Pulmonary artery endothelial cell (primary cell): ENCODE data around the gene PIEZO1. TPM values are rescaled to one million over a fixed set of nuclear protein-coding genes. Genes with fewer than 3 reads are reported as not detected.

Experiments
- DNase-seq: peaks from one replicate; pipeline ENCODE4 v3.0.0-alpha.2; 2011; ENCODE audit warnings: low read depth, low spot score
- total RNA-seq: library from RNA; depleted of rRNA; stranded (reverse); fragments of >200 nt; gene quantifications from 2 replicates; pipeline ENCODE4 v1.2.3, GENCODE V29; 2014

The PIEZO1 gene
- total RNA-seq, 1 donor from 2014 or later = 254 TPM

DNA sequence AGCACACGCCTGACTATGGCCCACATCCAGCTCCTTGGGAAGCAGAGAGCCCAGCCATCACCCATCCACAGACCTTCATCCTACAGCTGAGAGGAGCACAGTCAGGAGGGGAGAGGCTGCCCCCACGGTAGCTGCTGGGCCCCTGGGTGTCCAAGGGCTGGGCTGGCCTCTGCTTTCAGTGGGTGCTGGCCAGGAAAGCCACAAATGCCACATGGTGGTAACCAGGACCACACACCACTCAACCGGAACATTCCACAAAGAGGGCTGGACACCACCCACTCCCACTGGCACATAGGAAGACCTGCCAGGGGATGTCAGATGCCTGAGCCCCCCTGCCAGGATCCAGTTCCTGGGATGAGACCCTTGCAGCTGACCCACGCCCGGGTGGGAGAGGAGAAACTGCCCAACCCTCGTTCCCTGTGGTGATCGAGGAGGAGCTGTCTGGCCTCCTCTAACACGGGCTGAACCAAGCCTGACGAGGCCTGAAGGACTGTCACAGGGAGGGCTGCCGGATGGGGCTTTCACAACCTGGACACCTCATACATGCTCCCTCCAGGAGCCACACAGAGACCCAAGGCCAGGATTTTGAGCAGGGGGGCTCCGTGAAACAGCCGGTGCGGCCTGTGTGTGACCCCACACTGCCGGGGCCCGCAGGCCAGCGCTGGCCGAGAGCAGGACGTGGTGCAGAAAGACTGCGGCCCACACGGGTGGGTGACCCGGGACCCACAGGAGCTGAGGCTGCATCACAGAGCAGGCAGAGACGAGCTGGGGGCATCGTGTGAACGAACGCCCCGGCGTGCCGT is 30.7 kb downstream of the PIEZO1 start:
- DNase-seq = no peak

DNA sequence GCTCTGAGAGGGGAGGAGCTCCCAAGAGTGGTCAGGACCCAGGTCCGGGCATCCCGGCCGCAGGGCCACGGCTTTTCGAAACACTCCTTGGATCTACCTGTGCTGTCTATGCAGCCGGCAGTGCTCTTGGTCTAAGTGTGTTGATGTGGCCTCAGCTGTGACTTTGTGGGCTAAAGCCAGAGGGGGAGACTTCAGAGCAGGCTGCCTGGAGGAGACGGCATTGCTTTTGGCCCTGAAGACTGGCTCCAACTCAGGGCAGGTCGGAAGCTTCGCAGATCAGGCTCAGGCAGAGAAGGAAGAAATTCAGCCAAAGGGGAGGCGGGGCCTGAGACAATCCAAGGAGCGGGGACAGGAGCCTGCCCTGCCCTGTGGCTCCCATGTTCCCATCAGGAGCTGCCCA is 31.4 kb downstream of the PIEZO1 start:
- no peak for DNase-seq

DNA sequence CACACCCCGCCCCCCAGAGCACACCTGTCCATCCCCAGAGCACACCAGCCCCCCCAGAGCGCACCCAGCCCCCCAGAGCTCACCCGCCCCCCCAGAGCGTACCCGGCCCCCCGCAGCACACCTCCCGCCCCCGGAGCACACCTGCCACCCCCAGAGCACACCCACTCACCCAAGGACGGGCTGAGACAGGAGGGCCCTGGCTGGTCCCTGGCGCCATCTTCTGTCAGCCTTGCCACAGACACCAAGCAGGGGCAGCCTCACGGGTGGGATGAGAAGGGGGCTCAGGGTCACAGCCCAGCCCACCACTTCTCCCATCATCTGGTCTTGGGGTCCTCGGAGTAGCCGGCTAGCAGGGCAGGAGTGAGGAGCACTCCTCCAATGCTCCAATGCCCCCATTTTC is 31.8 kb downstream of the PIEZO1 start:
- DNase-seq = no peak

DNA sequence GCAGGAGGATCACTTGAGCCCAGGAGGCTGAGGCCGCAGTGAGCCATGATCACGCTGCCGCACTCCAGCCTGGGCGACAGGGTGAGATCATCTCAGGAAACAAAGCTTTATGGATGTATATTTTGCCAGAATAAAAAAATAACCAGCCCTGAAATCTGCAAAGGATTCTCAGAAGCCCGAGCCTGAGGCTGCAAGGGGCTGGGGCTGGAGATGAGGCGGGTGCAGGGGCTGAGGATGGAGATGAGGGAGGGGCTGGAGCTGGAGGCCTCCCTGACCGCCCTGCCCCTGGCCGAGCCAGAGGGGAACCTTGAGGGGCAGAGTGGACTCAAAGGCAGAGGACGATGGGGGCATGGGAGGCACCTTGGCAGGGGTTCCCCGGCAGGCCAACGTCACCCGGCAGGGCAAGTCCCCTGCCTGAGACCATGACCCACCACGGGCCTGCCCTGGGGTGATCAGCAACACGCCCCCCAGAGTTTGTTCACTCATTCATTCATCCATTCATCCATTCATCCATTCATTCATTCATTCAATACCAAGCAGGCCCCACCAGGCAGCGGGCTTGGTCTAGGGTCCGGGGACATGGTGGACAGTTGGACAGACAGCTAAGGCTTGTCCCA is 32.5 kb downstream of the PIEZO1 start:
- no peak for DNase-seq

DNA sequence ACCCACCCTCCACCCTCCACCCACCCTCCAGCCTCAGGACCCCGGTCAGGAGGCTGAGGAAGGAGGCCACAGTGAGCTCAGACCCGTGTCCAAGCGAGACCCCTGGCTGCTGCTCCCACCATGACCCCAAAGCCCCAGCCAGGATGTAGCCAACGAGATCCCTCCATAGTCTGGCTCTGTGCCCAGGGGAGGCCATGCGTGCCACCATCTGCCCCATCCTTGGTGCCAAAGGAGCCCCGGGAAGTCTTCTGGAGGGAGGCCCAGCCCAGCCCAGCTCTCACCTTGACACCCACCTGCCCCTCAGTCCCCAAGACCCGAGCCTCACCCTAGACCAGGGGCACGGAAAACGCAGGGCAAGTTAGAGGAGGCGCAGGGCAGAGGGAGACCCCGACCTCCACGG is 34.2 kb downstream of the PIEZO1 start:
- no peak for DNase-seq

DNA sequence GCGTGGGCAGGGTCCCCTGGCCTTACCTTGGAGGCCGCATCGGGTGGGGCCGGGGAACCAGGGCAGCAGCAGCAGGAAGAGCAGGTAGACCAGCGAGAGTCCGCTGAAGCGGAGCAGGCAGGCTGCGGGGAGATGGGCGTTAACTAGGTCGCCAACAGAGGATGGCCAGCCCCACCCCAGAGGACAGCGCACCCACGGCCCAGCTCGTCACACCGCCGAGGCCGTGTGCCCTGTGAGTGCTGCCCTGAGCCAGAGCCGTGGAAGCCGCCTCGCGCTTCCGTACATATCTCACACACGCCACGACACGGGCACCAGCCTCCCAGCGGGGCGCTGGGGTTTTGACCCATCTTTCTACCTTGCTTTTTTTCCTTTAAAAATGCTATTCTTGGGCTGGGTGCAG is 35.7 kb downstream of the PIEZO1 start:
- DNase-seq = no peak

DNA sequence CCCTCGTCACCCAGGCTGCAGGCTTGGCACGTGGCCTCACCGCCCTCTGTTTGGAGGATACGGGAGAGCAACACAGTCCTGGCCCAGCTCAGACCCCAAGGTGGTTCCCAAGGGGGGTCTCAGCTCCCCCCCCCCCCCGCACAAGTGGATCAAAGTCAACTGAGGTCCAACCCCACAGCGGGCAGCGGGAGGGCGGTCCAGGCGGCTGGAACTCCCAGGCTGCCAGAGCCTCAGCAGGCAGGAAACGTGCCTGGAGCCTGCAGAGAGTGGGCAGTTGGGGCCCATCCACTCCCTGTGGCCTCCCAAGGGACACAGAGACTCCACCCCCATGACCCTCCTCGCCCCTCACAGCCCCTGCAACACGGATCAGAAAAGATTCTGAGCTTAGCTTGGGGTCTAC is 36.7 kb downstream of the PIEZO1 start:
- DNase-seq = no peak

DNA sequence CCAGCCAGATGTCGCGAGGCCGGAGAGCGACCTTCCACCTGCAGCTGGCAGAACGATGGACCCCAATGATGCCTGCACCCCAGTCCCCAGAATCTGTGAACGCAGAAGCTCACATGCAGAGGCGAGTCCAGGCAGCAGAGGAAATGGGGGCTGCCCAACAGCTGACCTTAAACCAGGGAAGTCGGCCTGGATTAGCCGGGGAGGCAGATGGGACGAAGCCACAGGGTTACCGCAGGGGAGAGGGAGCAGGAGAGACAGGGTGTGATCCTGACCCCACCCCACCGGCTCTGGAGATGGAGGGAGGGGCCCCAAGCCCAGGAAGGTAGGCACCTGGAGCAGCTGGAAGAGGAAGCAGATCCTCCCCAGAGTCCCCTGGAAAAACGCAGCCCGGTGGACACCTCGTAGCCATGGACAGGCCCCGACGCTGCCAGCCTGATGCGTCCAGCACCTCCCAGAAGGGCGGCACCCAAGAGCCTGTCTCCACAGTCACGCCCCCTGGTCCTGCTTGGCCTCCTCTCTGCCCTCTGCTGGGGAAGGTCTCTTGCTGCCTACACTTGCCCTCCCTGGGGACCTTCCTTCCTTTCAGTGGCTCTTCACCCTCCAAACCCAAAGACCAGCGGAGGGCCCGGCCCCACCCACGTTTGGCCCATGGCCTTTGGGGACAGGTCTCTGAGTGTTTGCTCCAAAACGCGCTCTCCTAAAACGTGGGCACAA is 37.3 kb downstream of the PIEZO1 start:
- no peak for DNase-seq

DNA sequence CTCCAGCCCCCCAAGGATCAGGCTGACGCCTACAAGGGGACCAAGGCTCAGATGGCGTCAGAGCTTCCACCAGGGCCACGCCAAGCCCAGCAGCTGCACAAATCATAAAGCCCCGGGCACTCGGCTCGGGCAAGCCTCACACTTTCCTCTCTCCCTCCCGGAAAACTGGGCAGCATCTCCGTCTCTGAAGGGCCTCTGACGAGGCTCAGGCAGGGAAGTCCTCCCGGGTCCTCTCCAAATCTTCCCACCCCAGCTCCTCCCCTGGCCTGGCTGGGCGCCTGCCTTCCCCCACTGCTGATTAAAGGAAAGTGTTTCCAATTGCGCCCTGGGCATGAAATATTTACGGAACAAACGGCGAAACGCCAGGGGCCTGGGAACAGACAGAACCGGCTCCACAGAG is 38.5 kb downstream of the PIEZO1 start:
- no peak for DNase-seq

DNA sequence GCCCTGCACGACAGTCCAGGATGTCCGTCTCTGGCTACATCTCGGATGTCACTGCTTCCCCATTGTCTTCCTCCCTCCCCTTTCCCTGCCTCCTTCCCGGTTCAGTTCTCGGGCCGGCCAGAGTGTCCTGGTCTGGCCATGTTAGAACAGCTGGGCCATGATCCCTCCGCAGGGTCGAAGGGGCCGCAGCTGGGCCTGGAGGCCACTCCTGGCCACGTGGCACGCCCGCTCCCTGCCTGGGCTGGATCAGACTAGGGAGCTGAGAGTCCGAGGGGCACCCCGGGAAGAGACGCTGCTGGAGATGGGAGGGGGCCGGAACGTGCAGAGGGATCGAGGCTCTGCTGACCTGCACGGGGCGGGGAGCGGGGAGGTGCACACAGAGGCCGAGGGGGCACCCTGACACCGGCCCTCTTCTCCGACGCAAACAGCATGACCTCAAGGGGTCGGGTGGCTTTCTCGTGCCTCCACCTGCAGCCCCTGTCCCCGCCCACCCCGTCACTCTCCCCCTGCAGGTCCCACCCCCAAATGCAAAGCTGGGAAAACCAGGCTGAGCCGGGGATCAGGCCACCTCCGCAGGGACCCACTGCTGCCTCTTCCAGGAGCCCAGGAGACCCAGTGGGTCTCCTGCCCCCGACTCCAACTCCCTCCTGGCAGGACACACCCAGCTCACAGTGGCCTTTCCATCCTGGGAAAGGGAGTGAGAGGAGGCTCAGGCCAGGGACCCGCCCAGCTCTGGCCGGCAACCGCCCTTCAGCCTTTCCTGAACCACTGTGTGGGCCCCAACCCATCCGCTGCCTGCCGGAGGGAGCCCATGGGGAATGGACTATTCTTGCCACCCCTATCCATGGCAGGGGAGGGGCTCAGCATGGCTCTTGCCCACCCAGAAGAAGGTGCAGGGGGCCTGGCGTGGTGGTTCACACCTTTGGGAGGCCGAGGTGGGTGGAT is 40.2 kb downstream of the PIEZO1 start:
- DNase-seq = no peak

DNA sequence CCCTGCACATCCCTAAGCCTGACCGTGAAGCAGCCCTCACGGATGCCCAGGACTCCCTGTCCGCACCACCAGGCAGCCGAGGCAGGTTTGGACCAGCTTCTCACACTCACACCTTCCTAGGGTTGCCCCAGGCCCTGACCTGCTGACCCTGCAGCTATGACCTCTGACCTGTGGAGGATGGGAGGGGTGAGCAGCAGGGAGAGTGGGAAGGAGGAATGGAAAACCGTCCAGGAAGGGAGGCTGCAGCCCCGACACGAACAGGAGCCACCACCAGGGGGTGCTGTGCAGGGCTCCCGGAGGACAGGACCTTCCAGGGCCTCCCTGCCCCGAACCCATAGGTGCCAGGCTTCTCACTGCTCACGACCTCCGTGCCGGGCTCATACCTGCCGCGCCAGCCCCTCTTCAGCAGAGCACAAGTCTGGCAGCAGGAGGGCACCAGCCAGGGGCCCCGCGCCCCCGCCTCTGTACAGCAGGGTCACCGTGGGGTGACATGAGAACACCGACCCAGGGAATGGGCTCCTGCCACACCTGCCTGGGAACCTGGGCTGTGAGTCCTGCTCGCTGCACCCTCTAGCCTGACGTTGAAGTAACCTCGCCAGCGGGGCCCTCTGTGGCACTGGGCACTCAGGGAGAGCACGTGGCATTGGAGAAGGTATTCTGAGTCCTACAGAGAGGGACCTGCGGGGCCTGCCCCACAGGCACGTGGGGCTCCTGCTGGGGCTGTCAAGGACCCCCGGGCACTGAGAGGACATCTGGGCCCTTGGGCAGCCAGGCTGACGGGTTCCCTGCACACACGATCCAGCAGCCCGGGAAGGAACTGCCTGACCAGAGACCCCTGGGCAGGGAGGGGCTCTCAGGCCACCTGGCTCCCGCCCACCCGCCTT is 41.1 kb downstream of the PIEZO1 start:
- DNase-seq = peak; percentile 20

DNA sequence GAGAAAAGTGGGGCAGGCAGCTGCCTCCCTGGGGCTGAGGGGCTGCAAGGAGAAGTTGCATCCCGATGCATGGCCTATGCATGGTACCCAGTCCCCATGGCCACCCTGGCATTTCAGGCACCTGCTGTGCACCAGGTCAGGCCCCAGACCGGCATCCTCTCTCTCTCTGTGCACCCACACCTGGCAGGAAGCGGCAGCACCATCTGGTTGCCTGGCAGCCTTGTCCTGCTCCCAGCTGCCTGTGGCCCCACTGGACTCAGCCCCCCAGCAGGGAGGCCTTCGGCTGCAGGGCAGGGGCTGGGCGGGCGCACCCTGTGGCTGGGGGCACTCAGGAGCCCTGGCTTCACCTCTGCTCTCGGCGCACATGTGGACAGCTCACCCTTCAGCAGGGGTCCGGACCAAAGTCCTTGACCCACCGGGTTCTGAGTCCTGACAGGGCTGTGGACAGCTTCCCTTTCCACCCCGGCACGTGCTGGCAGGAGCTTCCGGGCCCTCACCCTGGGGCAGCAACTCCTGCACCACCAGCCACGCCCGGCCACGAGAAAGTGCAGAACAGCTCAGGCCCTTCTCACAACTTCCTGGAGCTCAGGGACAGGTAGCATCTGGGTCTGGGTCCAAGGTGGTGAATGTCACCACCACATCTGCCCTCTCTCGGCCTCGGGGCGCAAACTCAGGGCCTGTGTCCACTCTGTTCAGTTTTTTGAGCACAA is 42.0 kb downstream of the PIEZO1 start:
- DNase-seq = no peak

DNA sequence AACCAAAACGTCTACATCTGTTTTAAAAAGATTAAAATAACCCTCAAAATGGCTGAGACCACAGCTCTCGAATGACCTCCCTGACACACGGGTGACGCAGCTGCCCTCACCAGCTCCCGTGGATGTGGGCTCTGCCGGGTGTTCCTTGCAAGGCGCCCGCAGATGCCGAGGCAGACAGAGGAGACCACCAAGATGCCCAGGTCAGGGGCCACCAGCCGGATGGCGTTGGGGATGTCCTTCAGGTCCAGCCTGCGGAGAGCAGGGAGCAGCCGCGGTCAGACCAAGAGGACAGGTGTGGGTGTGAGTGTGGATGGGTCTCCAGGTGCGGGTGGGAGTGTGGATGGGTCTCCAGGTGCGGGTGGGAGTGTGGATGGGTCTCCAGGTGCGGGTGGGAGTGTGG is 43.7 kb downstream of the PIEZO1 start:
- no peak for DNase-seq

DNA sequence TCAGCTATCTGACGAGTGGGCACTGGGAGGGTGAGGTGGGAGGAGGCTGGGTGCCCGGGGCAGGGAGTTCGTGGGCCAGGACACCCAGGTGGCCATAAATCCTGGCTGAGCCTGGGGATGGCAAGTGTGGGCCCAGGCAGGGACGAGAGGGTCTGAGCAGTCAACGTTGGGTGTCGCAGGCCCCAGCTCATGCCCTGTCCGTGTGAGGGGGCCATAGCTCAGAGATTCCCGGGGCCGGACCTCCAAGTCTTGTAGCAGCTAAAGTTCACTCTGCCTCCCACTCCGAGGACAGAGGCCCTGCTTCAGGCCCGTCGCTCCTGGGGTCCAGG is 44.3 kb downstream of the PIEZO1 start:
- DNase-seq = no peak

DNA sequence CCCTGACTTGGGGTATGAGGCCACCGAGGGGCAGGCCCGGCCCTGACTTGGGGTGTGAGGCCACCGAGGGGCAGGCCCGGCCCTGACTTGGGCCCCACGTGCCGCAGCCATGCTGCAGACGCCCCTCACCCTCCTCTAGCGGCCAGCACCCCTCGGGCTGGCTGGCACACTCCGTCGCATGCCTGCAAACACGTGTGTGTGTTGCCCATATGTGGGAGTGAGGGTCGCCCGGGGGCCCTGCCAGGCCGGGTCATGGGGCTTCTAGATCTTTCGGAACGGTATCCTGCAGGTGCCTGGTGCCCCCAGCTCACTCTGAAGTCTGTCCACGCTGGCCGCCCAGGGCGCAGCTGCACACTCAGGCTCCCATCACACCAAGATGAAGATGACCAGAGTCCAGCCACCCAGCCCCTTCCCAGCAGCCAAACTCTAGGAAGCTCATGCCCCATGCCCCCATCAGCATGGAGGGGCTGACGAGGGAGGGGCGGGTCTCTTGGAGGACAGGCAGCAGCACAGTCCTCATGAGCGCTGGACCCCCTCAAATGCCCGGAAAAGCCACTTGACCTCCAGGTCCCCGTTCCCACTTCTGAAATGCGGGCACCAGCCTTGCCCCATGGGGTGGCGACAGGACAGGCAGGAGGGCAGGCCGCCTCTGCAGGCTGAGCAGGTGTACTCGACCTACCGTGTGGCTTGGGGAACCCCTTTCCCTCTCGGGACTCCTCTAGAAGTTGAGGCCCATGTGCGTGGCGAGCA is 44.9 kb downstream of the PIEZO1 start:
- no peak for DNase-seq

DNA sequence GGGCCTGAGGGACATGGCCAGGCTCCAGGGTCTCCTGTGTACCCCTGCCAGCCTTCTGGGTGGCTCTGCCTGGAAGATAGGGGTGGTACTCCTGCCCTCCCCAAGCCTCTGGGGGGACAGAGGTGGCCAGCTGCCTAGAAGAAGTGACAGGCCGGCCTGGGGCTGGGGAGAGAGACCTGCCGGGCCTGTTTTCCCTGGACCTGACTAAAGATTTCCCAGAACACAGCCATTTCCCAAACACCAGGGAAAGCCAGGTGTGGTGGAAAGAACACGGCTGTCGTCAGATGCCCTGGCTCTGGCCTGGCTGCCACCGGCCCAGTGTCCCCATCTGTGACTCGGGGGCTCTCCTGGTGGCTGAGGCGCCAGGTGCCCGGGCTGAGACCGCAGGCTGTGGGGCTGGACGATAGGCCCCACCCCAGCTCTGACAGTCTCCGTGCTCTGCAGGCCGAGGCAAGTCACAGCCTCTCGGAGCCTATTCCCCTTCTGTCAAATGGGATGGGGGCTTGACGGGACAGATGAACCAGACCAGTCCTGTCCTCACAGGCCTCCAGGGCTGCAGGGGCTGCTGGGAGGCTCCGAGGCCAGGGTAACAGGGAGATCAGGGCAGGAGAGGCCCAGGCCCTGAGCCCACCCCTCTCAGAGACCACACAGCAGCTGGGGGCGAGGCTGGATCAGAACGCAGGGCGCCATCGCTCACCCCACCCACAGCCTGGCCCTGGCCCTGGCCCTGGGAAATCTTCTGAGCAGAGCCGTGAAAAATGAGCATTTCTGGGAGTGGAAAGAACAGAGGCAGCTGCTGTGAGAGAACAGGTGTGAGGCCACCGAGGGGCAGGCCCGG is 45.7 kb downstream of the PIEZO1 start:
- no peak for DNase-seq

DNA sequence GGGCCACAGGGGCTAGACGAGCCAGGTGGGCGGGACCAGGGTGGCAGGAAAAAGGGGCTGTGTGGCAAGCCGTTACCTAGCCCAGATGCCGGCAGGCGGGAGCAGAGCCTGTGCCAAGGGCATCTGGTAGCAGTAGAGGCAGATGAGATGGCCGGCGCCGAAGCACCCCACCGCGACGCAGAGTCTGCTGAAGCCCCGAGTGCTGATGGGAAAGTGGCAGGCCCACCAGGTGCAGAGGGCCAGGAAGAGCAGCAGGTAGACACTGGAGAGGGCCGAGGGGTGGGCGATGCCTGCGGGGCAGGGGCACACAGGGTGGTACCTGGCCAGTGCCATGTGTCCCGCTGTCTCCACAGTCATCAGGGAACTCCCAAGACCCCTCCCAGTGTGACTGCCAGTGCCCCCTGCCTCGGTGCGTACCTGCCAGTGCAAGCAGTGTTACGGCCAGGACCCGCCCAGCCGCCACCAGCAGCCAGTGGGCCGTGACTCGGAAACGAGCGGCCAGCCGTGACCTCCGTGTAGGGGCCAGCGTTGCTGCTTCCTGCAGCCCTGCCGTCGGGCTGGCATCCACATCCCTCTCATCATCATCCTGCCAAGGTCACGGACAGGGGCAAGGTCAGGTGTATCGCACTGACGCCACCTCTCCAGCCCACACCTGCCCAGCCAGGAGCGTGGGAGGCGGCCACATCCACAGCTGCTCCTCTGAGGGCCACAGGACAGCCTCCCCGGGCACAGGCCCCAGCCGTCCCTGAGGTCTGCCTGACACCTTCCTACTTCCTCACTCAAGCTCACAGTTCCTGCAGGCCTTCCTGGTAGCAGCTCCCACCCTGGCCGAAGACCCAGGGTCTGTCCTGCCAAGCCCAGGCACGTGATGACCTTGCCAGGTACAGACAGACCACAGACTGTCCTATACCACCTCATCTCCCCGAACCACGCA is 46.6 kb downstream of the PIEZO1 start:
- DNase-seq = no peak
